Subcutaneous adipose tissue (tissue), 4 donors: ENCODE measurements around the gene PTH1R. TPM values are rescaled to one million over a fixed set of nuclear protein-coding genes. Genes with fewer than 3 reads are reported as not detected.

Source experiments
- CTCF ChIP-seq: fragments of 450-650 bp; IDR thresholded peaks from one replicate; pipeline ENCODE4 v1.5.1; 2016; ENCODE audit warnings: low read depth, mild to moderate bottlenecking, control low read depth, antibody characterized with exemption, moderate library complexity
- total RNA-seq, 4 donors: library from RNA; depleted of rRNA; stranded (reverse); fragments of >200 nt; gene quantifications; one replicate each; pipeline ENCODE4 v1.1.0, GENCODE V29; 2016

The PTH1R gene
- total RNA-seq, 4 donors from 2014 or later, result 14.8 to 67.8 (median 16.2) TPM

- no peak for TF ChIP-seq CTCF
Measured at GRCh38 chr3:46926447-46926846, 48.9 kb downstream of the PTH1R start.

- no peak for TF ChIP-seq CTCF
Measured at GRCh38 chr3:46926871-46927717, 49.6 kb downstream of the PTH1R start.

GRCh38 chr3:46927718-46928073 lies 50.2 kb downstream of the PTH1R start:
- no peak for TF ChIP-seq CTCF

- no peak for TF ChIP-seq CTCF
Measured at GRCh38 chr3:46928282-46928681, 50.8 kb downstream of the PTH1R start.

- TF ChIP-seq CTCF, result no peak
Measured at GRCh38 chr3:46929324-46929723, 51.8 kb downstream of the PTH1R start.

- no peak for TF ChIP-seq CTCF
Measured at GRCh38 chr3:46930166-46930944, 52.8 kb downstream of the PTH1R start.

- TF ChIP-seq CTCF, result no peak
Measured at GRCh38 chr3:46930945-46931403, 53.5 kb downstream of the PTH1R start.
